Activated CD8-positive, alpha-beta memory T cell treated with anti-CD3 and anti-CD28 coated beads, Interleukin-2, amount 50 U/mL, for 1 hour (primary cell): Measurements from ENCODE around the gene BCKDK.
"Not testable (repeated sequence)": the region's sequence is repeated elsewhere in the genome, so short reads cannot be mapped to it uniquely, and the experiment has no call there.

Experiments
- DNase-seq: peaks from one replicate; pipeline ENCODE4 v3.0.0-alpha.2; 2020; ENCODE audit errors: extremely low read depth

Gene BCKDK

DNA sequence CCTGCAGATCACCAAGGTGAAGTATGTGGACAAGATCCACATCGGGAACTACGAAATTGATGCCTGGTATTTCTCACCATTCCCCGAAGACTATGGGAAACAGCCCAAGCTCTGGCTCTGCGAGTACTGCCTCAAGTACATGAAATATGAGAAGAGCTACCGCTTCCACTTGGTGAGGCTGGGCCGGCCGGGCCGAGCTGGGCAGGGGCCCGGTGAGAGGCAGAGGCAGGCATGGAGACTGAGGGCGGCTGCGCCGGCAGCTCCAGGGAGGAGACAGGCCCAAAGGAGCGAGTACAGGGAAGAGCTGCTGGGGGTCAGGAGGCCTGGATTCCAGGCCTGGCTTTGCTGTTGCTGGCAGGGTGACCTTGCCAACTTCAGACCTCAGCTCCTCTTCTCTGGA lies 19.0 kb downstream of the BCKDK start:
- DNase-seq: no peak

- DNase-seq: no peak
These were observed 20.8 kb downstream of the BCKDK start for GRCh38 chr16:31128711-31129567.

- DNase-seq: no peak
These were observed 21.6 kb downstream of the BCKDK start for GRCh38 chr16:31129568-31130335.

GRCh38 chr16:31130336-31130891 lies 22.2 kb downstream of the BCKDK start:
- no peak for DNase-seq

- no peak for DNase-seq
These were observed 22.7 kb downstream of the BCKDK start for GRCh38 chr16:31130899-31131298.

- no peak for DNase-seq
These were observed 23.2 kb downstream of the BCKDK start for GRCh38 chr16:31131416-31131815.

DNA sequence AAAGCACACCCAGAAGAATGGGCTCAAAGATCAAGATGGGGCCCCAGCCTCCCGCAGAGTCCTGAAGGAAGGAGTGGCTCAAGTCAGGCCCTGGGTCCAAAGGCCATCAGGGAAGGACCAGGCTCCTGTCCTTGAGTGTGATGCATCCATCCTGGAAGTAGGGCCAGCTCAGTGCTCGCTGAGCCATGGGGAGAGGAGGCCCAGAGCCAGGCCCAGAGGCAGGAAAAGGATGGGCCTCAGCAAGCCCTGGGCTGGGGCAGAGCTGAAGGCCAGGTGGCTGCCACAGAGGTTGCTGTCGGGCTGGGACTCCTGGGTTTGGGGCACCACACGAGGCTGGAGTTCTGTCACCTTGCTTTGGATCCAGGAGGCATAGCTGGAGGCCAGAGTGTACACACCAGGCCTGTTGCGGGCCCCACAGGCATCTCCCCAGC lies 23.7 kb downstream of the BCKDK start:
- DNase-seq: no peak

DNA sequence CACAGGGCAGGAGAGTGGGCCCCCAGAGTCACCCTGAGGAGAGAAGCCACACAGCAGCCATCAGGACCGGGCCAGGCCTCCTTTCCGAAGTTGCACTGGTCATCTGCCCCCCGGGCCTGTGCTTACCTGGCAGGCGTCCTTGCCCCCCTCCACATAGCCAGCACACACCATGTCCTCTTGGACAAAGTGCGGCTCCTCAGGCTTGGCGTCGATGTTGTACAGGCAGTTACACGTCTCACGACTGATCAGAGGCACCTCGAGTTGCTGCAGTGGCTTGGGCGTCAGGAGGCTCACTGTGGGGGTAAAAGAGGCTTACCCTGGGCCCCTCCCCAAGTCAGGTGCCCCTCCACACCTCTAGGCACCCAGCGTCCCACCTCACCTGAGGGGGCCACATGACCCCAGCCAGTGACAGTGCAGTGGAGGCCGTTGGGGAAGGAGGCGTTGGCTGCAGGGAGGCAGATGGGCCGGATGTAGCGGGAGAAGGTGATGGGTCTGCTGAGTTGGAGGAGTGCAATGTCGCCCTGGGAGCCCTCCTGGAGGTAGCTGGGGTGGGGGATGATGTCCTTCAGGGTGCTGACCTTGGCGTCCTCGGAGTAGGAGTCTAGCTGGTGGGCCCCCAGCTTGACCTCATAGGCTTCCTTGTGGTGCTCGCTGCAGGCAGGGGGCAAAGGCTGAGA lies 24.3 kb downstream of the BCKDK start:
- no peak for DNase-seq

DNA sequence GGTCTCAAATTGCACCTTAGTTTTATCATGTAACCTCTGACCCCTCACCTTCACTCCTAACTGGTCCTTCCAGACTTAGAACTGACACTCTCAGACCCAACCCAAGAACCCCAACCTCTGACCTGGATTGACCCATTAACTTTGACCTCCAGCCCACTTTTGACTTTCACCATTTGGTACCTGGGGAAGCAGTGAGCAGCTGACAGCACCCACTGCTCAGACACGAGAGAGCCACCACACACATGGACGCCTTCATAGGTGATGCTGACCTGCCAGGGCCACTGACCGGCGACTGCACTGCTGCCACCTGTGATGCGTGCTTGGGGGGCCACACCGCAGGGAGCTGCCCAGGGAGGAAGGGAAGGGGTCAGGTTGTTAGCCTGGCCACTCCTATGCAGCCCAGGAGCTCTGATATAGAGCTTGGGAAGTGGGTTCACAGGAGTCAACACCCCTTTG lies 24.9 kb downstream of the BCKDK start:
- DNase-seq: no peak

DNA sequence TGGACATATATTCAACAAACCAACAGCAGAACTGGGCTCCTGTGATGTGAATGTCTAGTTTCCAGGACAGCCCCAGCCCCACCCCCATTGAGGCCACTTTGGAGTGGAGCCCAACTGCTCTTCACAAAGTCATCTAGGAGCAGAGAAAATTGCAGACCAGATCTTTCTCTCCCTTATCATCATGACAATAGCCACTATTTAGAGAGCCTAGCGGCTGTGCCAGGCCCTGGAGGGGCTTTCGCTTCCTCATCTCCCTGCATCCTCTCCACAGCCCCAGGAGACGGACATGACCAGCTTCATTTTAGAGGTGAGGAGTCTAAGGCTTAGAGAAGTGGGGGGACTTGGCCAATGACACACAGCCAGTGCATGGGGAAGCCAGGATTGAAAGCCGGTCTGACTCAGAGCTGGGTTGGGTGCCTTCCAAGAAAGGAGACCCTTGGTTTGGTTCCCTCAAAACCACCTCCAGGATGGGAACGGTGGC lies 25.9 kb downstream of the BCKDK start:
- DNase-seq: no peak

- no peak for DNase-seq
These were observed 26.7 kb downstream of the BCKDK start for GRCh38 chr16:31134625-31135534.

- DNase-seq: no peak
These were observed 27.5 kb downstream of the BCKDK start, which contains the start of gene PRSS8 for GRCh38 chr16:31135535-31136286. PRSS8 (minus strand) TSS chr16:31135727; CDS start chr16:31135498, 229 bp downstream.

DNA sequence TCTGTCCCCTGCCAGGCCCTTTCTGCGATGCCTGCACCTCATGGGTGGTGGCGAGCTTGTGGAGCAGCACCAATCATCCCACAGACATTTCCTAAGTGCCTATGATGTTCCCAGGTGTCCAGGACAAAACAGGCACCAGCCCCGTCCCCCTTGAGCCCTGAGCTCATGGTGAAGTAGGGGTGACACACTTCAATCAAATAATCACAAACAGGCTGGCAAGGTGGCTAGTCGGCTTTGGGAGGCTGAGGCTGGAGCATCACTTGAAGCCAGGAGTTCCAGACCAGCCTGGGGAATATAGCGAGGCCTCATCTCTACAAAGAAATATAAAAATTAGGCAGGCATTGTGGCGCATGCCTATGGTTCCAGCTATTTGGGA lies 28.1 kb downstream of the BCKDK start:
- no peak for DNase-seq

DNA sequence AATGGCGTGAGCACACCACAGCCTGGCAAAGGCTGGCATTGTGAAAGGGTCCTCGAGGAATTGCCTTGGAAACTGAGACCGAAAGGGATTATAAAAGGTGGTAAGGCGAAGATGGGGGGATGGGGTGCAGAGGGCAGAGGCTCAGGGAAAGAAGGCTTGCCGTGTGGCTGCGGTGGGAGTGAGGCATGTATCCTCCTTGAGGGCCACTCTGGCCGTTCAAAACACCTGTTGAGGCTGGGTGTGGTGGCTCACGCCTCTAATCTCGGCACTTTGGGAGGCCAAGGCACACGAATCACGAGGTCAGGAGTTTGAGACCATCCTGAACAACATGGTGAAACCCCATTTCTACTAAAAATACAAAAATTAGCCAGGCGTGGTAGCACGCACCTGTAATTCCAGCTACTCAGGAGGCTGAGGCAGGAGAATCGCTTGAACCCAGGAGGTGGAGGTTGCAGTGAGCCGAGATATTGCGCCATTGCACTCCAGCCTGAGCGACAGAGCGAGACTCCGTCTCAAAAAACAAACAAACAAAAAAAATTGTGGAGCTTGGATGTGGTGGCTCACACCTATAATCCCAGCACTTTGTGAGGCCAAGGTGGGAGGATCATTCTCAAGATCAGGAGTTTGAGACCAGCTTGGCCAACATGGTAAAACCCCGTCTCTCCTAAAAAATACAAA lies 28.8 kb downstream of the BCKDK start:
- DNase-seq: not testable (repeated sequence)

GRCh38 chr16:31138621-31139578 lies 30.7 kb downstream of the BCKDK start:
- no peak for DNase-seq

DNA sequence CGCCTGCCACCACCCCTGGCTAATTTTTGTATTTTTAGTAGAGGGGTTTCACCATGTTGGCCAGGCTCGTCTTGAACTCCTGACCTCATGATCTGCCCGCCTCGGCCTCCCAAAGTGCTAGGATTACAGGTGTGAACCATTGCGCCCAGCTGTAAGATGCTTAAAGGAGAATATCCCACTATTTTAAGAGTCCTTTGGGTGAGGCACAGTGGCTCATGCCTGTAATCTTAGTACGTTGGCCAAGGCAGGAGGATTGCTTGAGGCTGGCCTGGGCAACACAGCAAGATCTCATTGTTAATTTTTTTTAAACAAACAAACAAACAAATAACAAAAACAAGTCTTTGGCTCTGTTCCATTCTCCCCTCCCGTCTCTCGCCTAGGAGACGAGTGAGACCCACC lies 32.9 kb downstream of the BCKDK start:
- not testable (repeated sequence) for DNase-seq

GRCh38 chr16:31141489-31142108 lies 33.4 kb downstream of the BCKDK start:
- no peak for DNase-seq
